SH-SY5Y (cell line): ENCODE results near the gene PIP5K1C.

Source experiments
- GATA2 ChIP-seq: IDR thresholded peaks from 2 replicates; pipeline ENCODE4 v1.6.1; 2011; ENCODE audit warnings: mild to moderate bottlenecking, low read depth, low read length
- GATA3 ChIP-seq: IDR thresholded peaks from 2 replicates; pipeline ENCODE4 v1.6.1; 2011; ENCODE audit warnings: low read depth, mild to moderate bottlenecking, low read length, moderate library complexity

DNA sequence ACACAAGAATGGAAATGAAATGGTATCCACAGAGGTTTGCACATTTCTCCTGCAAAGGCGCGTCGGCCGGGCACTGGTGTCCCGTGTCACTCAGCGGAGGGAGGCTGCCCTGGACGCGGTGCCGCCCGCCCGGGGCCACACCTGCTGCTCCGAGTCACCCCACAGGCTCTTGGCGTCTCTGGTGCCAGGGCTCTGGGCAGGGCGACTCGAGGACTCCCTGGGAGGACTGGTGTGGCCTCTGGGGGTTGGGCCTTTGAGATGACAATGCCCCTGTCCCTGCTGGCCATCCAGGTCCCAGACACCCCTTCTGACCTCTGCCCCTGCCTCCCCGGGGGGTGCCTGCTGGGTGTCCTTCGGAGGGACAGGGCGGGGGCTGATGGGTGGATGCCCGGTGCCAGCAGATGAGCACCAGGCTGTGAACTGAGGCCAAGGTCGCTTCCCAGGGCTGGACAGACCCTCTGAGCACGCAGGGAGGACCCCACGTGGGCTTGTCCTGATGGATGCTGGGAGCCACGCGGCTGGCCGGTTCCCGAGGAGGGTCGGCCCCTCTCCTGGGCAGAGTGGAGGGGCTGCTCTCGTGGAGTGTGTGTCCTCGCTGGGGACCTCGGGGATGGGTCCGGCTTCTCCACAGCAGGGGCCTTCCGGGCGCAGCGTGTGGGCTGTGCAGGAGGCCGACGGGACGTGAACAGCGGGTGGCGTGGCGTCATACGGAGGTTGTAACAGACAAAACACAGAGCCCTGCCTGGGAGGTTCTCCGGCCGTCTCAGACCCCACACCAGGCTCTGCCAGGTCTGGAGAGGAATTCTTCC, 69.0 kb downstream of the PIP5K1C start:
- TF ChIP-seq GATA2 (no peak), GATA3 (no peak)
